ENCODE results near the gene DVL1.

The DVL1 gene

GRCh38 chr1:1285611-1286311, 63.5 kb downstream of the DVL1 start:
- no peak for DNase-seq (ENCODE audit: extremely low read depth, insufficient read length)
- Histone ChIP-seq H3K4me3 (replicated peaks; ENCODE audit: low read depth, low read length) (no peak overlapping the region), H3K27me3 (replicated peaks; ENCODE audit: control insufficient read depth, insufficient read depth, low read length) (no peaks in the 10 kb centered on the region), H3K36me3 (ENCODE audit: control insufficient read depth, insufficient read depth, low read length) (no peaks in the 10 kb centered on the region)
- TF ChIP-seq CTCF (IDR thresholded peaks at IDR 0.05; ENCODE audit: insufficient read depth, low read length, poor library complexity, severe bottlenecking) = no peak
